Activated gamma-delta T cell (primary cell): ENCODE results near the gene RFX4.
"Not testable (repeated sequence)": the region's sequence is repeated elsewhere in the genome, so short reads cannot be mapped to it uniquely, and the experiment has no call there.

Experiments used
- DNase-seq: peaks from one replicate; lab custom pipeline; 2025; lab: John Stamatoyannopoulos, UW

Gene RFX4

DNA sequence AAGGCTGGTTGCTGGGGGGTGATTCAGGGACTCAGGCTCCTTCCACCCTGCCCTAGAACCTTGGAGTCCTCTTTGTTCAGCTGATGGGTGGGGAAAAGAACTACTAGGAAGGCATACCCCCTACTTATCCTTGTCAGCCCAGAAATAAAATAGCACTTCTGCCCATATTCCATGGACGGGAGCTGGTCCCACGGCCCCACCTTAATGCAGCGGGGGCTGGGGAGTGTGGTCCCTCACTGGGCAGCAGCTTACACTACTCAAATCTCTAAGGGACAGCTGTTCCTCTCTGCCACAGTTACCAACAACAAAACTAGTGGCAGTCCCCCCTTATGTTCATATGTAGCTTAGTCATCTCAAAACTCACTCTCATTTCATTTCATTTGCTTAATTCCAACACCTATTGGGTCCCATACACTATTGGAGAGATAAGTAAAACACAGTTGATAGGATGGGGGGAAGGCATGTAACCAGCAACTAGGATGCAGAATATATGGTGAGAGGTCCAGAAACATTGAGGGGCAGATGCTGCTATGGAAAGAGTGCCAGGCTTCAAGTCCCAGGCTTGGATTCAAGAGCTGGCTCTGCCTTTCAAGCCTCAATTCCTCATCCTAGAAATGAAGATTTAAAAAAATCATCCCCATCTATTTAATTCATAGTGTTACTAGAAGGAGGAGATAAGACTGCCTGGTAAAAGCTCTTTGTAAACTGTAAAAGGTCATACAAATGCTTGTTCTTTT lies 107.9 kb downstream of the RFX4 start:
- DNase-seq, result no peak

DNA sequence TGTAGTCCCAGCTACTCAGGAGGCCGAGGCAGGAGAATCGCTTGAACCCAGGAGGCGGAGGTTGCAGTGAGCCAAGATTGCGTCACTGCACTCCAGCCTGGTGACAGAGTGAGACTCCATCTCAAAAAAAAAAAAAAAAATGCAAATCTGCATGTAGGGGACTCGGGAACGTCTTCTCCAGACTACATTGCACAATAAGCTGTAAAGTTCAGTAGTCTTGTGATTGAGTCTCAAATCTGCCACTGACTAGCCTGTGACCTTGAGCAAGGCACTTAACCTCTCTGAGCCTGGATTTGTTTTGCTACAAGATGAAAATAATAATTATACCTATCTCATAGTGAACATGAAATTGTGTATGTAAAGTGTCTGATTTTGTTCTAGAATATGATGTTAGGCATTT lies 109.2 kb downstream of the RFX4 start:
- DNase-seq, result not testable (repeated sequence)

DNA sequence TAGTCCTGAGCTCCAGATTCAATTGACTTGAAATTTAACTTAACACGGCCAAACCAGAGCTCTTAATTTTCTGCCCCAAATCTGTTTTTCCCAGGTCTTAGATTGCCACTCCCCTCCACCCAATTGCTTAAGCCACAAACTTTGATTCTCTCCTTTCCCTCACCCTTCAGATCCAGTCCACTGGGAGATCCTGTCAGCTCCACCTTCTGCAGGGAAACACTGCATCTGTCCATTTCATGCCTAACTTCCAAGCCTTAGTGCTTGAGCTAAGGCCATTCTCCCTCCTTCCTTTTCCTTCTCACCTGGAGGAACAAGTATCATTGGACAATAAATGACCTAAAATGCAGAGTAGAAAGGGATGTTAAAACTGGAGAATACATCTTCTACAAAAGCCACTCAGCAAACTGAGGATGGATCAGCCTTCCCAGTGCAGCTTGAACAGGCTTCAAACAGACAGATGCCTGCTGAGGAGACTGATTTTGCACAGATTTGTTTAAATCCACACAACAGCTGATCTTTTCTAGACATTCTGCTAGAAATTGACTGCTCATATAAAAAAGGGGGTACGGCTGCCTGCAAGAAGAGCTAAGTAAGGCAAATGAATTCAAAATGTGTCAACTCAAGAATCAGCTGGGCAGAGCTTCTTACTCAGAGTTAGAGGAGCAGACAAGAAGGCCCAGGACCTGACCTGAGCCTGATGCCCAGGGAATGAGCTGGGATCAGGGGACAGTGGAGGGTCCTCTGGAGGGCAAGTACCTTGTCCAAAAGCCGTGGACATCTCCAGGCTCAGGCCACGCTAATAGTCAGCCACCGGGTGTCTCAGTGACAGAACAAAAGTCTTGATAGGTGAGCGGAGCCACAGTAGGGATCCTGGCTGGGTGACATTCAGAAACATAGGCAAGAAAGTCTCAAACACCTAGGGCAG lies 110.4 kb downstream of the RFX4 start:
- no peak for DNase-seq

DNA sequence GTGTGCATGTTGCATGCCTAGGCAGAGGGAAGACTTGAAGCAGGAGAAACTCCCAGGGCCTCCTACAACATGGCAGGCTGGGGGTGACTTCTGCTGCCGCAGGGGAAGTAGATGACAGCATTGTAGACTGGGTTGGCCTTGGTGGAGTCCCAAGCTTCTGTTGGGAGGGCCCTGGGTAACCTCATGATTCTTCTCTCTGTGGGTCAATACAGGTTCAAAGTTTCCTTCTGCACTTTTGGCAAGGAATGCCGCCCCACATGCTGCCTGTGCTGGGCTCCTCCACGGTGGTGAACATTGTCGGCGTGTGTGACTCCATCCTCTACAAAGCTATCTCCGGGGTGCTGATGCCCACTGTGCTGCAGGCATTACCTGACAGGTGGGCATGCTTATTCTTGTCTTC lies 113.3 kb downstream of the RFX4 start:
- no peak for DNase-seq

DNA sequence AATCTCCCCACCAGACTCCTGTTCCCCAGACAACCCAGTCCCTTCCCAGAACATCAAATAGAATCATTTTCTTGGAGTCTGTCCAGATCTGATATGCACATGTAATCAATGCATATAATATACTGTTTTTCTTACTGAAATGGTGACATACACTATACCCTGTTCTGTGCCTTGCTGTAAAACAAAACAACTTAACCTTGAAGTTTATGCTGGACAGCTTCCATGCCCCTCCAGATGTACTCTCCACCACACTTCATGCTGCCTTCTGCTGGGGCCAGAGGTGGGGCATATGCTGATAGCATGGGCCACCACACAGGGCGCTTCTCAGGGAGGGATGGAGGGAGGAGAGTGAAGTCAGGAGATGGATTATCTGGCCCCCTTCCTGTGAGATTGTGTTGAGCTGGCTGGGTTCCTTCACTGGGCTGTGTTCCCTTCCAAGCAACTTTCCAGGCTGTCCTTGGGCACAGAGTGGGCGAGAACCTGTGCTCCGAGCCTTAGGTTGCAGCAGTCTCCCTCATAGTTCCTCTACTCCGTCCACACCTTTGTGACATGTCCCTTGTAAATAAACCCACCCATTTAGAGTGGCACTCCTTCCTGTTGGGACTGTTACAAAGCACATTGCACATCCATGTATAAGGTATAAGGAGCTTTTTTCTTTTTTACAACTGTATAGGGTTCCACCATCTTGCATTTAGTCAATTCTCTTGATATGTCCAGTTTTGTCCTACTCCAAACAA lies 114.0 kb downstream of the RFX4 start:
- DNase-seq, result no peak

DNA sequence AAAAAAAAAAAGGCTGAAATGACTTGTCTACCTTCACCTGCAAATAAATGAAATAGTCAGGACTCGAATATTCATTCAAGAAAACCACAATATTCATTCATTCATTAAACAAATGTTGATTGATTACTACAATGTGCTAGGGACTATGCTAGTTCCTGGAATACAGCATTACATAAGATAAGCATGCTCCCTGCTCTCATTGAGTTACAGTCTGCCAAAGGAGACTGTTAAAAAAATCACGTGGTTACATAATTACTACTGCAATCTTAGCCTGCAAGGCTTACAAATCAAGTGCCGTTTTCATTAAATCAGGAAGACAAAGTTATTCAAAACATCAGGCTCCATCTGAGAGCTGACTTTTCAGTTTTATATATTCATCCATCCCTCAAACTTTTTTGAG lies 121.3 kb downstream of the RFX4 start:
- DNase-seq, result no peak

DNA sequence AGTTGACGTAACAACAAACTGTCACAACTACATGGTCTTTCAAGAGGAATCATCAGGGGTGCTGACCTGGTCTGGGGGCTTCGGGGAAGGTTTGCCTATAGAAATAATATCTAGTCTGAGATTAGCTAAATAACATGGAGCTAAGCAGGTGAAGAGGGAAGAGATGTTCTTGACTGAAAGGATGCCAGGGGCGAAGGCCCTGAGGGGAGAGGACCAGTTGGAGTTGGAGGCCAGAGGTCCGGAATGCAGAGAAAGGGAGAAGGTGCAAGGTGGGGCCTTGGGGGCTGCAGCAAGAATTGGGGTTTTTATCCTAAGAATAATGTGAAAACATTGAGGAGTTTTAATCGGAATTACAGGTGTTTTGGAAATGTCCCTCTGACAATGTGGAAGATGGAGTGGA lies 123.2 kb downstream of the RFX4 start:
- DNase-seq, result no peak

DNA sequence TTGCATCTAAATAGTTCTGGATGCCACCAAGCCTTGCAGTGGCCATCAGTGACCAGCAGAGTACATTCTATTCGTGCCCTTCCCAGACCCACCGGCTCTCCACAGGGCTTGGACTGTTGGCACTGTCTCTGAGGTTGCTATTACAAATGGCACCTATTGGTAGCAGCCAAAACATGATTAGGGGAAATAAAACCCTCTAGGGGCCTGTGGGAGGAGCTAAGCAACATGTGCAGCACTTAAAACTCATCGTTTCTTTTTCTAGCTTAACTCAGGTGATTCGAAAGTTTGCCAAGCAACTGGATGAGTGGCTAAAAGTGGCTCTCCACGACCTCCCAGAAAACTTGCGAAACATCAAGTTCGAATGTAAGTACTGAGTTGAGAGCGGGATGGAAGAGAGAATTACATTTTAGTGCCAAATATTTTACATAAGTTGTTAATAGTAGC lies 126.3 kb downstream of the RFX4 start:
- no peak for DNase-seq

DNA sequence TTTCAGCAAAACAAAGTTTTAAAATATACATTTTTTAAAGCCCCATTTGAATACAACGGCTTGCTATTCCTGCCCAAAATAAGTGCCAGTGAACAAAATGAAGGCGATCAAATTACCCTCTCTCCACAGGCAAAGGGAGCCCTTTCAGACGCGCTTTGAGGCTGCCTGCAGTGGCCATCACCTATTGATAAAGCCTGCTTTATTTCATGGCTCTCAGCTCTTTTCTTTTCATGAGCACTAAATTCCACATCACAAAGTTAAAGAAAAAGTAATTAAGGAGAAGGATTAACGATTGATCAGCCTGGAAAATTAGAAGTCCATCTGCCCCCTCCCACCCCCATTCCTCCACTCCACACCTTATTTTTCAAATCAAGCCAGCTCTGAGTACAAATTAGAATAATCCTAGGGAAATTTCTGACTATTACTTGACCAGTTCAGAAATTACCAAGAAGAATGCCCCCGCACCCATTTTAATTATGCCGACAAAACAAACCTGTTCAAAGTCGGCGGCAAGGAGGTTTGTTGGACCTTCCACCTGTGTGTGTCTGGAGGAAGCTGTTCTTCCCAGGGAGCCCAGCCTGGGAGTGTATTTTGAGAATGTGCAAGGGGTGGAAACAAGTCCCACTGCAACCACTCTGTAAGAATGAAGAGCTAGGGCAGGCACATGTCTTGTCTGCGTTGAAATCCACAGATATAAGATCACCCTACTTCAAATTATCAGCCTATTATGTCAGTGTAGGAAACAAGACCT lies 127.5 kb downstream of the RFX4 start:
- DNase-seq, result no peak

DNA sequence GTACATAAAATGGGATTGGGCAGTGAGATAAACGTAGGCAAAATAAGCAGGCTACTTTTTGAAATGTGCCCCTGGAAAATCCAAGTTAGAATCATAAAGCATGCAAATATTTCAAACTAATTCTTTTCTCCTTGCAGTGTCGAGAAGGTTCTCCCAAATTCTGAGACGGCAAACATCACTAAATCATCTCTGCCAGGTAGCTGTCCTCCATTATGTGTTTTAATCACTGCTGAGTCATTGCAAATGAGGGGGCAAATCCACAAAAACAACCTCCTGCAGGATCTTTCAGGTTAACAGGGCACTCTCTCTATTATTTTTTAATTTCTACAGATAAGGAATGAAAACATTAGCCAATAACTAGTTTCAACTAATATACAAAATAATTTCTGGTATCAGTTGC lies 128.5 kb downstream of the RFX4 start:
- no peak for DNase-seq

DNA sequence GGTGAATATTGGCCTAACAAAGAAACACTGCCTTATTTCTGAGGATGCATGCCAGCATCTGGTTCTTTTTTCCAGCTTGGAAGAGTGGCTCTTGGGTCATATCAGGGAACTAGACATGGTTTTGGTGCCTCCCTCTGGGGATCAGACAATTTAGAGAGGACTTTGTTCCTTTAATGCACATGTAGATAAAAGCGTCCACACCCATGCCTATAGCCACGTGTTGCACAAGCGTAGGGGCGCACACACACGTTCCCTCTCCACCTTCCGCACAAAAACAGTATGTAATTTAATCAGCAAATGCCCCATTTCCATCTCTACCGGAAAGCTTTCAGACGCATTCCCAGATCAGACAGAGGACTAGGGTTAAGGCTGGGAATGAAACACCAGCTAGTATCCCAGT lies 130.0 kb downstream of the RFX4 start:
- DNase-seq, result no peak

DNA sequence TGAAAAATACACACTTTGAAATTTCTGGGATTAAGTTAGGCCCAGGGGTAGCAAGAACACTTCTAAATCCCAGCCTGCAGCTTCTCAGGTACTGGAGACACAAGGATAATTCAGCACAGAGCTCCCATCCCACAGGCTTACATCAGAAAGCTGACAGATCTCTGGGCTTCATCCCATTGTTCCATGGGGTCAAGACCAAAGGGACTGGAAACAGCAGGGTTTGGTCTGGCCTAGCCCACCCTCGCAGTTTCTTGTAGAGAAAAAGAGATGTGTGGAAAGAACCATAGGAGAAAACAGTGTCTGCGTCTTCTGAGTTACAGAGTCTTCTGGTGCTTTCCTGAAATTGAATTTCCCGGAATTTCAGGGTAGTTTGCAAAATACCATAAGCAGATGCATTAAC lies 132.1 kb downstream of the RFX4 start:
- no peak for DNase-seq

DNA sequence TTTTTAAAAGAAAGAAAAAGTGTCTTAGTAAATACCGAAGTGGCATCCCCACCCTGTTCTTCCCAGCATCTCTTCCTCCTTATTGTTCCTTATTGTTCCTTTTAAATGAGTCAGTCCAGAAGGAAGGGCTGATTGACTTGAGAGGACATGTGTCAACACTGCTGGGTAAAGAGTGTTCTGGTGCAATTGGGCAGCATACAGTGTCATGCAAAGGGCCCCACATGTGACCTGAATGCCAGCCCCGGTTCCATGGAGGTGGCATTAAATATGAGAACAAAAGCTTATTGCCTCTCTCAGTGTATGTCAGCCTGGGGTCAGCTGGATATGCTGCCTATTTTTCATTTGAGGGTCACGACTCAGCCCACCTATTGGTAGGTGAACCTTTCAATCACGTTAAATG lies 132.8 kb downstream of the RFX4 start:
- DNase-seq, result no peak

DNA sequence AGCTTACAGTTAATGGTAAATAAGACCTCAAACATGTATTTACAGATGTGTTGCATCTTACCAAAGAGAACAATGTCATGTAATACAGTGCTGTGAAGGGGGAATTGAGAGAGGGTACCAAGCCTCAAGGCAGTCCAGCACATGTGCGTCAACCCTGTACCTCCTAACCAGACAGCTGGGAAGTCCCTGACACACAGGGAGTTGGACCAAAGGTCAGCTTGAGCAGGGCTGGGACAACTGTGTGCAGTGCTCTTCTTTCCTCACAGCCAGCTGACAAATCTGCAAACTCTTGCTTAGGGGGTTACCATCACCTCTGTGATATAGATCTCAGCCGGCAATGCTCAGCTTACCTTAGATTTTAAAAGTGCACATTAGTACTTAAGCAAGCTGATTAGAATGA lies 134.9 kb downstream of the RFX4 start:
- no peak for DNase-seq

DNA sequence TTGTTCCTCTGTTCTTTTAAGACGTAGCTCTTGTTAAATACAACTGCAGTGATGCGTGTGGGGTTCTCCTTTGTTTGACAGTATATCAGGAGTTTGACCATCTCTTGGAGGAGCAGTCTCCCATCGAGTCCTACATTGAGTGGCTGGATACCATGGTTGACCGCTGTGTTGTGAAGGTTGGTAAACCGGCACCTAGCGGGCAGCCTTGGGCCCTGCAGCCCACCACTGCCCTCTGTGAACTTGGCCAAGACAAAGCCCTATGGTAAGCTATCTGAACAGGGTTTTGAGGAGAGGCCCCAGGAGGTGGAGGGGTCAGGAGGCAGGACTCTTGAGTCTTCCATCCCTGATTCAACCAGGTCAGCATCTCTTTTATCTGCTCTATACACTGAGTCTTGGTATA lies 137.1 kb downstream of the RFX4 start:
- DNase-seq, result no peak

DNA sequence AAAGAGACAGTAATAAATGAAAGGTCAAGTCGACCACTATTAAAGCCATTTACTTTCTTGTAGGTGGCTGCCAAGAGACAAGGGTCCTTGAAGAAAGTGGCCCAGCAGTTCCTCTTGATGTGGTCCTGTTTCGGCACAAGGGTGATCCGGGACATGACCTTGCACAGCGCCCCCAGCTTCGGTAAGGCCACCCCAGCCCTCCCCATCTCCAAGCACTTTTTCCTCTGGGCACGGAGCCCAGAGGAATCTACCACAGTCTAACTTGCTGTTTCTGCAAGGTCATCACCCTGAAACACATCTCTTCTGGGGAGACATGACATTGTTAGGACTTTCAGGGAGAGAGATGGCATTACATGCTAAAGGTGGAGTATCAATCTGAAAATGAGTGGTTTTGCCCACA lies 137.9 kb downstream of the RFX4 start:
- no peak for DNase-seq

DNA sequence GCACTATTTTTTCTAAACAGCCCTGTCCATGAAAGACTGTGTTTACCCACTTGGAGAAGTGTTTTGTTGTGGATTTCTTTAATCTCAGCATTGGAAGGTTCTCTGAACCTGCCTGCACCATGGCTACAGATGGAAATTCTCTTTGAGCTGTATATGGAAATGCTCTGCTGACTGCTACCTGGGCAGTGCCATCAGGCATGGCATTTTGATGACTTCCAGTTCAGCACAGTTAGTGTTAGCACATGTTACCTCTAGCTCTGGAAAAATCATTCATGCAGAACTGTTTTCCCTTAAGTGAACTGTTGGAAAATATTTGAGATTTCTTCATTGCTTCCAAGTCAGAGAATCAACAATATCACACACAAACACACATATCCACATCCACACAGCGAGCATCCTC lies 139.1 kb downstream of the RFX4 start:
- no peak for DNase-seq

DNA sequence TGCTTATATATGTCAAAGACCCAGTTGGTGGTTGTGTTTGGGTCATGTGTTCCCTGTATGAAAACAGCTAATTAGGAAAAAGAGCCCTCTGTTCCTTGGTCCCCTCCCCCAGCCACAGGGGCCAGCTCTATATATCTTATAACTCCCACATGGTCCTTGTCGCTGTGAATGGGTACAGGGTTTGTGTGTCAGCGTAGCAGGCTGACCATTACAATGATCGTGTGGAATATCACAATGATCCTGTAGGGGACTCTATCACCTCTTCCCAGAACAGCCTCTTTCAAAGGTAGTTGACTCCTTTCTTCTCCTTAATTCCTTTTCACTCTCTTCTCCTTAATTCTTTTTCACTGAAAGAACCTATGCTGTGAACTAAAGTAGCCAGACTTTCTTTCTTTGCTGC lies 140.0 kb downstream of the RFX4 start:
- DNase-seq, result no peak

DNA sequence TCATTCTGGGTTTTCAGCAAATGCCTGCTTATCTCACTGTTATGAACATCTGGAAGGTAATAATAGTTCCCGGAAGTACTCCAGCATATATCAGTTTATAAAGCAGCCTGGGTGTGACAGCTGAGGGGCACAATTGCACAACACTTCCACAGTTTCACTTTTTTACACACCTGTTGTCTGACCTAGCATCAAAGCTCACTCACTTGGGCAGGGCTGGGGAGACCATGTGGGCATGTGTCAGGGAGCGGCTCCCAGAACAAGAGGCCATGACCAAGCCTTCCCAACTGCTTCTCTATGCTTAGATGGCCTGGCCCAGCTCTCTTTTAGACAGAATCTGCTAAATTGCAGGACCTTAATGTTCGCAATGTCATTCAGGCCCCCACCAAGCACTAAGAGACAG lies 140.6 kb downstream of the RFX4 start:
- no peak for DNase-seq

DNA sequence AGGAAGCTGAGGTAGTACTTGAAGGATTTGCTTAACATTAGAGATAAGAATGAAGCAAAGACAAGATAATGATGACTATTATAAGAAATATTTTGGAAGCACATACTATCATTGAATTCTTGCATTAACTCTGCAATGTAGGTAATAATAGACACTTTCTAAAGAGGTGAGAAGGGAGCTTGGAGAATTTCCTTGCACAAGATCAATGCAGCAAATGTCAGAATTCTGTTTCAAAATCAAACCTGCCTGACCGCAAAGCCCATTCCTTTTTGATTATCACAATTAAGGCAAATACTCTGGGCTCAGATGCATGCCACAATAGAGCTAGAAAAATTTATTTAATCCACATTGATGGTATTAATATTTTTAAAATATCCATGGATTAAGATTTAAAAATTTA lies 141.3 kb downstream of the RFX4 start:
- DNase-seq, result no peak

DNA sequence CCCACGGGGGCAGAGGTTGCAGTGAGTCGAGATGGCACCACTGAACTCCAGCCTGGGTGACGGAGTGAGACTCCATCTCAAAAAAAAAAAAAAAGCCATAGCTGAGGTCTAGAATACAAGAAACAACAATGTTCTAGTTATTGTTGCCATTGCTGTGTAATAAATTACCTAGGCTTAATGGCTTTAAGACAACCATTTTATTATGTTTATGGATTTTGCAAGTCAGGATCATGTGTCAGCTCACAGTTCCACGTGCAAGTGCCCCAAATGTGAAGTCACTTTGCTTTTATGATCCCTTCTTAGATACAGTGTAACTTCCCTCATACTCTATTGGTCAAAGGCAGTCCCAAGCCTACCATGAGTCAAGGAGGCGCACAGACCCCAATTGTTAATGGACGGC lies 142.1 kb downstream of the RFX4 start:
- DNase-seq, result no peak
